Hematopoietic multipotent progenitor cell treated with erythropoietin and hydrocortisone succinate and interleukin-3 and kit ligand, for 17 days (in vitro differentiated cells): ENCODE measurements around the gene FGF22.
A peak's percentile ranks its signal among the peaks of the same experiment; 100 is the strongest.
"Not testable (repeated sequence)": the region's sequence is repeated elsewhere in the genome, so short reads cannot be mapped to it uniquely, and the experiment has no call there.

Experiments
- DNase-seq: peaks from one replicate; pipeline ENCODE4 v3.0.0-alpha.2; 2015; ENCODE audit warnings: low spot score

The FGF22 gene

GRCh38 chr19:639253-640160 is at the start of gene FGF22:
Gene FGF22 (plus strand): TSS chr19:639879. CDS start chr19:639926, 47 bp downstream.
- DNase-seq, result peak; percentile 92

- peak; percentile 26 for DNase-seq
Measured at GRCh38 chr19:590396-590745, 49.3 kb upstream of the FGF22 start.

GRCh38 chr19:590750-591098 is 49.0 kb upstream of the FGF22 start:
- no peak for DNase-seq

- peak; percentile 20 for DNase-seq
Measured at GRCh38 chr19:591099-591958, 48.4 kb upstream of the FGF22 start.

GRCh38 chr19:592101-592500 is 47.6 kb upstream of the FGF22 start:
- no peak for DNase-seq

GRCh38 chr19:593055-593454 is 46.6 kb upstream of the FGF22 start:
- no peak for DNase-seq

GRCh38 chr19:593505-593904 is 46.2 kb upstream of the FGF22 start:
- no peak for DNase-seq

GRCh38 chr19:594265-594870 is 45.3 kb upstream of the FGF22 start:
- DNase-seq, result no peak

- DNase-seq, result no peak
Measured at GRCh38 chr19:595326-596262, 44.1 kb upstream of the FGF22 start.

GRCh38 chr19:596263-596655 is 43.4 kb upstream of the FGF22 start:
- DNase-seq, result no peak

GRCh38 chr19:597406-598315 is 42.0 kb upstream of the FGF22 start:
- no peak for DNase-seq

- DNase-seq, result no peak
Measured at GRCh38 chr19:601310-601709, 38.4 kb upstream of the FGF22 start.

- no peak for DNase-seq
Measured at GRCh38 chr19:601790-602189, 37.9 kb upstream of the FGF22 start.

- DNase-seq, result no peak
Measured at GRCh38 chr19:602391-603301, 37.0 kb upstream of the FGF22 start.

GRCh38 chr19:603302-603639 is 36.4 kb upstream of the FGF22 start:
- not testable (repeated sequence) for DNase-seq

- not testable (repeated sequence) for DNase-seq
Measured at GRCh38 chr19:603779-604178, 35.9 kb upstream of the FGF22 start.

- peak; percentile 69 for DNase-seq
Measured at GRCh38 chr19:604355-604754, 35.3 kb upstream of the FGF22 start.

- DNase-seq, result not testable (repeated sequence)
Measured at GRCh38 chr19:605061-605971, 34.4 kb upstream of the FGF22 start.
